Heart right ventricle (tissue), 16 donors: Measurements from ENCODE around the gene SRR. TPM values are rescaled to one million over a fixed set of nuclear protein-coding genes. Genes with fewer than 3 reads are reported as not detected.

Experiments used
- ATAC-seq, 8 donors: fragments of 200-7000 bp; cut with Tn5 transposase; one replicate each; pipeline ENCODE4 v1.9.1; 2020; ENCODE audit warnings: mild to moderate bottlenecking in 8 of 8, moderate library complexity in 8 of 8, moderate number of reproducible peaks in 1 of 8
- DNase-seq, 2 donors: peaks; one replicate each; pipeline ENCODE4 v3.0.0-alpha.2; 2020
- H3K27ac ChIP-seq, 10 donors: fragments of 200-600 bp; sonication (generic) in 2 of 10; one replicate each; pipeline versions ENCODE4 v1.5.0 to v1.8.0; 2020 to 2022; ENCODE audit warnings: mild to moderate bottlenecking in 3 of 10
- H3K27me3 ChIP-seq, 7 donors: fragments of 200-600 bp; one replicate each; pipeline ENCODE4 v1.8.0; 2021 to 2022; ENCODE audit warnings: mild to moderate bottlenecking in 2 of 7
- H3K36me3 ChIP-seq, 9 donors: fragments of 200-600 bp; sonication (generic) in 1 of 9; one replicate each; pipeline versions ENCODE4 v1.5.0 to v1.8.0; 2020 to 2022; ENCODE audit warnings: mild to moderate bottlenecking in 2 of 9
- H3K4me1 ChIP-seq, 9 donors: fragments of 200-600 bp; sonication (generic) in 1 of 9; one replicate each; pipeline versions ENCODE4 v1.5.0 to v1.8.0; 2020 to 2022; ENCODE audit warnings: mild to moderate bottlenecking in 4 of 9
- H3K4me3 ChIP-seq, 10 donors: fragments of 200-600 bp; sonication (generic) in 2 of 10; one replicate each; pipeline versions ENCODE4 v1.5.0 to v1.8.0; 2020 to 2022; ENCODE audit warnings: mild to moderate bottlenecking in 7 of 10, moderate library complexity in 2 of 10
- H3K9me3 ChIP-seq, 11 donors: fragments of 200-600 bp in 10 of 11; sonication (generic) in 2 of 11; one replicate each; pipeline versions ENCODE4 v1.5.0 to v1.8.0; 2013 to 2022; ENCODE audit warnings: mild to moderate bottlenecking in 2 of 11, control low read depth in 1 of 11, moderate library complexity in 1 of 11
- WGBS, 2 donors: extraction: QIAGEN DNeasy Blood & Tissue Kit; methylation state at CpG; one replicate each; pipeline ENCODE4 v1.1.7; 2013; ENCODE audit warnings: inconsistent platforms in 1 of 2; 5-methylcytosine and 5-hydroxymethylcytosine counted together
- intact Hi-C, 10 donors: fragments of 100-400 bp; cut with DNase I; formaldehyde crosslinking; loops; one replicate each; pipeline versions ENCODE4 v1.11.1 to v1.14.2; 2022
- polyA plus RNA-seq, 2 donors: library from polyadenylated mRNA; stranded (reverse); fragments of 200-250 nt; gene quantifications; one replicate each; pipeline ENCODE4 v1.2.3, GENCODE V29; 2013
- total RNA-seq, 10 donors: library from RNA; stranded (reverse); fragmentation: NEBNext Ultra II Directional in 3 of 10; extraction: Animal tissue kit (Norgen Biotek cat#: 25700) in 3 of 10; gene quantifications; one replicate each; pipeline versions ENCODE4 v1.2.1 to v1.2.4, GENCODE V29; 2021 to 2023
- TF ChIP-seq, protein P1 (sequence below), 9 donors: fragments of 200-600 bp; sonication (generic) in 2 of 9; IDR thresholded peaks; one replicate each; pipeline versions ENCODE4 v1.5.0 to v1.8.0; 2021 to 2022; ENCODE audit warnings: antibody characterized with exemption in 9 of 9, mild to moderate bottlenecking in 5 of 9, moderate library complexity in 1 of 9
- donor health status: Arrhythmogenic right ventricular cardiomyopathy.
- donor health status: ischemic (EF 13 %, LVEDD 7.1; RV severe dilation, severe dysfunction).
- donor health status: healthy with polysubstance abuse.
- donor health status: DM: no; HTN: yes; CAD: no.
- donor health status: DM: no; HTN: no; CAD: no.
- donor health status: ischemic (EF 25% LVEDD 6.9; RV normal size, moderate dysfunction).
- donor health status: ischemic (EF 25% LVEDD 5.7; RV mildly dilated, moderate dysfunction).
- donor health status: healthy.
- donor health status: DM: yes; HTN: yes; CAD: no.
- donor health status: Ischemic cardiomyopathy.
- donor health status: ischemic (EF 35%, LVEDD 5.7; RV mildly dilated, moderate dysfunction).
- donor health status: nonischemic (EF 11% LVEDD 7.7; RV severe dilation, severe dysfunction).
- donor health status: DM: yes; HTN: yes; CAD: no.
- donor health status: PGD.
- donor health status: ischemic (EF 29% LVEDD 5.4; RV normal size, mild dysfunction).
- donor health status: nonischemic (EF 23%, LVEDD 6.1; RV moderate dilation, normal function).

Gene SRR
- total and polyA plus RNA-seq, 12 donors = 2.9 to 16.0 (median 9.4) TPM

DNA sequence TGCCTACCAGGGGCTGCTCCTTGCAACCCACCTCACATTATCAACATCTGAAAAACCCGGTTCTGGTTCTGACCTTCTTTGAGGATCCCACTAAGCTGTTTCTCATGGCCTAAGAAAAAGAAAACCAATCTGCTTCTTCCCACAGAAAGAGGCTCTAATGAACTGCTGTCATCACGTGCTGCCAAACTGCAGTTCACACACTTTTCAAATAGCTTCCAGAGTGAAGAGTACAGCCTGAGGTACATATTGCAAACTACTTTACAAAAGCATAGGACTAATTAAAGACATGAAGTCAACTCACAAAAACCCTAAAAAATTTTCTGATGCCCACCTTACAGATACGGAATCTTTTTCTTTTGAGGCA, 36.9 kb upstream of the SRR start:
- no peaks in the 10 kb centered on the region for H3K27me3 ChIP-seq
- peak overlapping the region in 1 of 10 donors; percentile 84 for H3K27ac ChIP-seq
- H3K9me3 ChIP-seq = no peaks in the 10 kb centered on the region
- peaks cover 0 to 57% (median 14%) of the 10 kb centered on the region in 9 donors for H3K4me1 ChIP-seq
- peaks cover 0 to 69% (median 5%) of the 10 kb centered on the region in 9 donors for H3K36me3 ChIP-seq
- peak in 1 of 8 donors; percentile 31 for ATAC-seq
- 48% methylated on average over 3 of the region's 3 CpGs for WGBS, 2 donors
- TF ChIP-seq, protein P1, sequence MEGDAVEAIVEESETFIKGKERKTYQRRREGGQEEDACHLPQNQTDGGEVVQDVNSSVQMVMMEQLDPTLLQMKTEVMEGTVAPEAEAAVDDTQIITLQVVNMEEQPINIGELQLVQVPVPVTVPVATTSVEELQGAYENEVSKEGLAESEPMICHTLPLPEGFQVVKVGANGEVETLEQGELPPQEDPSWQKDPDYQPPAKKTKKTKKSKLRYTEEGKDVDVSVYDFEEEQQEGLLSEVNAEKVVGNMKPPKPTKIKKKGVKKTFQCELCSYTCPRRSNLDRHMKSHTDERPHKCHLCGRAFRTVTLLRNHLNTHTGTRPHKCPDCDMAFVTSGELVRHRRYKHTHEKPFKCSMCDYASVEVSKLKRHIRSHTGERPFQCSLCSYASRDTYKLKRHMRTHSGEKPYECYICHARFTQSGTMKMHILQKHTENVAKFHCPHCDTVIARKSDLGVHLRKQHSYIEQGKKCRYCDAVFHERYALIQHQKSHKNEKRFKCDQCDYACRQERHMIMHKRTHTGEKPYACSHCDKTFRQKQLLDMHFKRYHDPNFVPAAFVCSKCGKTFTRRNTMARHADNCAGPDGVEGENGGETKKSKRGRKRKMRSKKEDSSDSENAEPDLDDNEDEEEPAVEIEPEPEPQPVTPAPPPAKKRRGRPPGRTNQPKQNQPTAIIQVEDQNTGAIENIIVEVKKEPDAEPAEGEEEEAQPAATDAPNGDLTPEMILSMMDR (IDR thresholded peaks at IDR 0.05) = no peak
- intact Hi-C loops = no loop called here
- H3K4me3 ChIP-seq = peak overlapping the region in 1 of 10 donors; percentile 4
- DNase-seq = no peak

DNA sequence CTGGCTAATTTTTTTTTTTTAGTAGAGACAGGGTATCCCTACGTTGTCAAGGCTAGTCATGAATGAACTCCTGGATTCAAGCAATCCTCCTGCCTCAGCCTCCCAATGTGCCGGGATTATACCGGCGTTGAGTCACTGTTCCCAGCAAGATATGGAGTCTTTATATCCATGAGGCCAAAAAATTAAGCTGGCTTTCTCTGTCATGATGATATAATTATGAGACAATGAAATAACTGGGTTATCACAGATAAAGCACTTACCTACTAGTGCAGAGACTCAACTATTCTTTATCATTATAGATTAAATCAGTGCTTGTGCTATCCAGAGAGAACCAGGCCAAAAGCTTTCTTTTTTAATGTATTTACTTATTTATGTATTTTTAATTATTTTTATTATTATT, 36.4 kb upstream of the SRR start:
- no peaks in the 10 kb centered on the region for H3K9me3 ChIP-seq
- H3K27me3 ChIP-seq = no peaks in the 10 kb centered on the region
- ATAC-seq (no peak), DNase-seq (no peak)
- peaks cover 0 to 52% (median 11%) of the 10 kb centered on the region in 9 donors for H3K4me1 ChIP-seq
- peaks cover 0 to 70% (median 5%) of the 10 kb centered on the region in 9 donors for H3K36me3 ChIP-seq
- TF ChIP-seq, protein P1 (IDR thresholded peaks at IDR 0.05) = no peak
- 86 to 93% methylated on average over 4 of the region's 4 CpGs for WGBS, 2 donors
- peak overlapping the region in 1 of 10 donors; percentile 84 for H3K27ac ChIP-seq
- H3K4me3 ChIP-seq = no peak overlapping the region
- intact Hi-C loops = no loop called here

DNA sequence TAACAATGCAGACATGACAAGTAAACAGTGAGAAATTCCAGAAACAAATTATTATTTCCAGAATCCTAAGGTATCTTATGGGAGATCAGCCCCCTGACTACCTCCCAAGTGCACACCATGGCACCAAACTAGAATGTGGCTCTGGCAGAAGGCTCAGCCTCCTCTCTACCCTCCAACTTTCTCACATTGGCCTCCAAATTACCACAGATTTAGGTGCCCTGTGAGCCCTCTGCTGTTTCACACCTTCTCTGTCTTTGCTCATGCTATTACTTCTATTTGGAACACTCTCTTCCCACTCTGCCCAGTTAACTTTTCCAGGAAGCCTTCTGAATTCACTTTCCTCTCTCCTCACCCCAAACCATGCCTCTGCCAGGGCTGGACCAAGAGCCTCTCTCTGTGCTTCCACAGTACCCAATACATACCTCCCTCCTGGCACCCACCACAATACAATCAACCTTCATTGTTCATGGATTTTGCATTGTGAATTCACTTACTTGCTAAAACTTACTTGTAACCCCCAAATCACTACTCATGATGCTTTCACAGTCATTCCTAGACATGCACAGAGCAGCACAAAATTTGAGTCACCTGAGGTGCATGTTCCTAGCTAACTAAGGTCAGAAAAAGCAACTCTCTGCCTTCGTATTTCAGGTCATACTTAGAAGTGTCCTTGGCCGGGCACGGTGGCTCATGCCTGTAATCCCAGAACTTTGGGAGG, 31.6 kb upstream of the SRR start:
- 93 to 100% methylated on average over 3 of the region's 3 CpGs for WGBS, 2 donors
- no peak overlapping the region for H3K27ac ChIP-seq
- H3K36me3 ChIP-seq = peaks cover 0 to 93% (median 9%) of the 10 kb centered on the region in 9 donors
- H3K27me3 ChIP-seq = no peaks in the 10 kb centered on the region
- TF ChIP-seq, protein P1 (IDR thresholded peaks at IDR 0.05) = no peak
- intact Hi-C loops = loop anchor here in 1 of 10 donors (10.0 kb wide), 1 partner anchor 357 kb away; no protein-coding TSS in a partner anchor
- ATAC-seq = no peak
- no peak for DNase-seq
- no peak overlapping the region for H3K4me3 ChIP-seq
- H3K9me3 ChIP-seq = no peaks in the 10 kb centered on the region
- H3K4me1 ChIP-seq = peaks cover 0 to 13% (median 0%) of the 10 kb centered on the region in 9 donors

DNA sequence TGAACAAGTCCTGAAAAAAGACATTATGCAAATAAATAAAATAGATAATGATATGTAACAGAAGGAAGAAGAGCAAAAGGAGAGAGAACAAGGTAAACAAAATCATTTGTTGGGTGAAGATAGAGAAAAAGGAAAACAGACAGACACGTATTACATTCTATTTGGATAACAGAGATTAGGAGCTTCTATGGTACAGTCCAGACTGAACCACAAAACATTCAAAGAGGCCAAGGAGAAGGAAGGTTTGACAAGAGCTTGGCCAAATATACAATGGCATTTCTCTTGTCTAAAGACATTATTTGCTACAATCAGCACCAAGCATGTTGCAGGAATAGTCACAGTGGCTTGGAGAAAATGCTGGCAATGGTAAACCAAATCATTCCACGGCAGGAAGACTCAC, 29.3 kb upstream of the SRR start:
- H3K4me3 ChIP-seq = no peak overlapping the region
- no peaks in the 10 kb centered on the region for H3K9me3 ChIP-seq
- H3K27ac ChIP-seq = no peak overlapping the region
- ATAC-seq (no peak), DNase-seq (no peak)
- intact Hi-C loops = loop anchor here in 1 of 10 donors (10.0 kb wide), 1 partner anchor 360 kb away; no protein-coding TSS in a partner anchor
- no peaks in the 10 kb centered on the region for H3K4me1 ChIP-seq
- H3K36me3 ChIP-seq = peaks cover 0 to 96% (median 12%) of the 10 kb centered on the region in 9 donors
- TF ChIP-seq, protein P1 (IDR thresholded peaks at IDR 0.05) = no peak
- WGBS, 2 donors = 68 to 72% methylated on average over 2 of the region's 2 CpGs
- no peaks in the 10 kb centered on the region for H3K27me3 ChIP-seq
